HG03342 (cell line): ENCODE measurements around the gene LYPD6B.
A peak's percentile ranks its signal among the peaks of the same experiment; 100 is the strongest.

Experiments
- ATAC-seq: cut with Tn5 transposase; IDR thresholded peaks from one replicate; pipeline ENCODE4 v1.9.1; 2021; ENCODE audit warnings: mild to moderate bottlenecking, moderate library complexity; ENCODE audit not compliant: unreplicated experiment

Gene LYPD6B

GRCh38 chr2:149155988-149156387, 117.5 kb downstream of the LYPD6B start:
- ATAC-seq, result no peak

DNA sequence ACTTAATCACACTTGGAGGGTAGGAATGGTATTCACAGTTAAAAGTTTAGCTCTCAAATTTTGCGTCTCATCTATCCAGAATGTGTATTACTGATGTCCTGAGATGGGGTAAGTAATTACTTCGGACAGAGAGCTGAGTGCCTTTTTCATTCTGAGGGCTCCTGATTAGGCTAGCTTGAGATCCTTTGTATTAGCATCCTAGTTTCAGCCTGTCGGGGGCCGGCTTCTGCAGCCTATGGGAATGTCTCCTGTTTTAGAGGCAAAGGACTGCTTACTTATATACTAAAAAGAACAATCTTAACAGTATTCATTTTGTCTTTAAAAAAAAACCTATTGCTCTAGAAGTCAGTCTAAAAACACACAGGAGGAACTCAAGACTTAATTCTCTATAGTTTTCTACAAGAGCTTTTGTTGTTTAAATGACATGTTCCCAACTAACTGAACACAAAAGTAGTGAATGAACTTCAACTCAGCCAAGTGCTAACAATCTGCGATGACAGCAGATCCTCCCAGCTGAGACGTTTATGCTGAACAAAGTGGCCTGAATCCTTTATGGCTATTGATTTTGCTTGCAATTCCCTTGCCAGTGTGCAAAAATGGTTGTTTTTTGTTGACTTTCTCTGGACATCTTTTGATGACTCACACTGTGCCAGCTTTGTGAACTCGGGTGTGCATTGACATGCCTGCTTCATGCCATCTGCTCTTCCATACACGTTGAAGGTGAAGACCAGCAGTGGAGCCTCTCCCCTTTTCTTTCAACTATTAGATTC, 118.7 kb downstream of the LYPD6B start:
- no peak for ATAC-seq

DNA sequence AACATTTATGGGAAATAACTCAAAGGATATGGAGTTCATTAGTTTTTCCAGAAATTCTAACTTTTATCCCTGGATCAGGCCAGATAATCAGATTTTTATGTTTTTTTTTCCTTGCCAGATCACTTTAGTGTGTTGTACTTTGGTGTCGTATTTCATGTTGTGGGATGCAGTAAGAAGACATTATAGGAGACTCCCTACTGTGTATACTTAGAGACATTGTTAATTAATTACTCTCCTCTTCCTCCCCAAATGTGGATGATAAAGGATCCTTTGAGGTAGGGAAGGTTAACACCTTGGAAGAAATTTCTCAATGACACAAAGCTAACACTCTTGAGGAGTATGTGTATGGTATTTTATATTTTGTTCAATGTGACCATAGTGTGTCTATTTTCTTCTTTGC, 120.5 kb downstream of the LYPD6B start:
- no peak for ATAC-seq

- no peak for ATAC-seq
Observed at GRCh38 chr2:149160195-149160594, 121.7 kb downstream of the LYPD6B start.

DNA sequence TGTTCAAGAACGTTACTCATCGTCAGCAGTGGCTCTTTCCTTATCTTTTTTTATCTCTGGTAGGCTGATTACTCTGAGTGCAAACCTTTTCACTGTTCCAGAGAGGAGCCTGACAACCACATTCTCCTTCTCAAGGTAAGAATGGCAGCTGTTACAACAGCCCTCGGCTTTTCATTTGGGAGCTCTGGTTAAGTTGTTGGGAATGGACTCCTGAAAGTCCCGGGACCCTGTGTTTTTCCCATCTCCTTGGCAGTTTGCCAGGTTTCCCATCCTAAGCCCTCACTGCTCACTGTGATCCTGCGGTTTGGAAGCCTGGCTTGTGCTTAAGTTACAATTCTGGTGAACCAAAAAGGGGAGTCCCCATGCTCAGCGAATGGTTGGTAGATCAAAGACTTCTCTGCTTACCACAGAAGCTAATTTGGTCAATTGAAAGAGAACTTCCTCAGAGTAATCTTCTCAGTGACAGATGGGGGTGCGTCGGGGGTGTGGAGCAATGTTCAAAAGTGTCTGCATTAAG, 122.3 kb downstream of the LYPD6B start:
- ATAC-seq, result peak; percentile 99

DNA sequence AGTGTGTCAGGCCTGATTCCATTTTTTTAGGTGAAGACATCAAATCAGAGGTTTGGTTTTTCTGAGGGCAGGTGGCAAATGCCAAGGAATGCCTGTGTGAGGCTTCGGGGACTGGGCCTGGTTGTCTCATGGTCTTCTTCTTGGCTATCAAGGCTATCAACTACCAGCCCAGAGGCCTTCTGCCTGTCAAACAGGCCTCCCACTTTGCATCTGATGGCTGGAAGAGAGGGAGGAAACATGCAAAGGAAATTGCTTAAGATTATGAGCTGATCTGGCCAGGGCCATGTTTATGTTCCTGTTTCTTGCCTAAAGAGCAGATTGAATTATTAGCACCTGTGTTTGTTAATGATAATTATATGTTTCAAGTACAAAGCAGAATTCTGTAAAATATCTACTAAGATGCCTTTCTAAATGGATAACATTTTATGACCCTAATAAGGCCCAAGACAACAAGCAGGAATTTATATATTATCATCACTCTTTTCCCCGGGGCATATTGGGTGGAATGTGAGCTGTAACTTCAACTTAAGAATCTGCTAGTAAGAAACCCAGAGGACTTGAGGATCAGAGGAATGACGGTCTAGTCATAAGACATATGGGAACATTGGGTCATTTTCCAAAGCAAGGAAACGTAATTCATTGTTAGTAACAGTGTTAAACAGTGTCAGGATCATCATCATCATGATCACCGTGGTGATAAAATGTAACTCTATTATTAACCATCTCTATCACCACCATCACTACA, 123.2 kb downstream of the LYPD6B start:
- ATAC-seq, result no peak

DNA sequence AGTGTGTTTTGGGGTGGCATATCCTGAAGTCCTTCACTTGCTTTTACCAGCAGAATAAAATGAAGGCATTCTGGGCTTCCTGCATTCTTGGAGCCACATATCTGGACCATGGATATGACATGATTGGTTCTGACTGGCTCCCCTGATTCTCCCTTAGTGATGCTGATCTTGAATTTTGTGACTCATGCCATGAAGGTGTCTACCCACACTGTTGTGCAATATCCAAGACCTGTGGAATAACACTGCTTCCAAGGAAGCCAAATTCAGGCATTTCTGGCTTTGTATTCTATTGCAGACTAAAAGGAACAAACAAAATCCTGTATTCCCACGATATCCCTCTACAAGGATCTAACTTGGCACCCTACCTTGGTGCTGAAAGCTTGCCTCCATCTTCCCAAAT, 125.8 kb downstream of the LYPD6B start:
- no peak for ATAC-seq

DNA sequence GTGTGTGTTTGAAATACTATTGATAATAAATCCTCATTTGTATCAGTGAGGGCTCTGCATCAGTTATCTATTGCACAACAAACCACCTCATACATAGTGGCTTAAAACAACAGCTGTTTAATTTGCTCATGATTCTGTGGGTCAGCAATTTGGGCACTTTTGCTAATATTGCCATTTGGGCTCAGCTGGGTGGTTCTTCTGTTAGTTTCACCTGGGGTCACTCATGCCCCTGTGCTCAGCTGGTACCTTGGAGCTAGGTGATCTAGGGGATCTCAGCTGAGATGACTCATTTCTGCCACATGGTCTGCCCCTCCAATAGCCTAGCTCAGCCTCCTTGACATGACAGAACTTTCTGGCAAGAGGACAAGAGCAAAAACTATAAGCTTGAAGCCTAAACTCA, 126.3 kb downstream of the LYPD6B start:
- ATAC-seq, result no peak

DNA sequence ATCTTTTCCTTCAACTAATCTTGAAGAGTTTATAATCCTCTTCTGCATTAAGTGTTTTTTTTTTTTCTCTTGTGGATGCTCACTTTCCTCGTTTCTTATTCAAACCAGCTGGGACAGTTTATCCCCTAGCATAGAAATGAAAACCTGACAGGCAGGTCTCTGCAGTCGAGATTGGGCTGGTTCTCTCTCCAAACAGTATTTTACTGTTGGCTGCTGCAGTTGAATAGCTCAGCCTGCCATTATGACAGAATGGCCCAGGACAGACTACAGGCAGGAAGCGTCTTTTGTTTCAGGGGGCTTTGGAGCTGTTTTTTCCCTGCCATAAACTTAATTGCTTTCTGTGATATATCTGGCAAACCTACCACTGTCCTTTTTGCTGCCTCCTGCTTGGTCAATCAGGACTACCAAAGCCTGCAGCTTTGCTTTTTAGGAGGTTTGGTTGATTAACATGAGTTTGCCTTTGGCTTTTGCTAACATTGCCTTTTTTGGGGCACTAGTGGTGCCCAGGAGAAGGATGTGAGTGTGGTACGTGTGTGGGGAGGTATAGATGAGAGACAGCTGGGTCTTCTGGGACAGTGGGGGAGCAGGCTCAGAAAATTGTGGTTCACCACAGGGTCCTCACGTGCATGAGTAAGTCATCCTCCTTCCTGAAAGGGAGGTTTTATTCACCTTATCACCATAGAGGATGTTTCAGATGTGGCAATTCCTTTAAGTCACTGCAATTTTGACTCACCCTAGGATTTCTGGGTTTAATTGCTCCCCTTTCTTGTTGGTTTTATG, 128.7 kb downstream of the LYPD6B start:
- ATAC-seq, result peak; percentile 68

DNA sequence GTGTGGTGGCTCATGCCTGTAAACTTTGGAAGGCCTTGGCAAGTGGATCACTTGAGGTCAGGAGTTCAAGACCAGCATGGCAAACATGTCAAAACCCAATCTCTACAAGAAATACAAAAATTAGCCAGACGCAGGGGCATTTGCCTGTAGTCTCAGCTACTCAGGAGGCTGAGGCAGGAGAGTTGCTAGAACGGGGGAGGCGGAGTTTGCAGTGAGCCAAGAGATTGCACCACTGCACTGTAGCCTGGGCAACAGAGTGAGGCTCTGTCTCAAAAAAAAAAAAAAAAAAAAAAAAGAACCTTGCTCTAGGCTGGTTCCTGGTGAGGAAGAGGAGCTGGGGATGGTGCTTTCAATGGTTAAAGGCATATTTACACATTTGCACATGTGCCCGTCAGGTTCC, 129.4 kb downstream of the LYPD6B start:
- ATAC-seq, result no peak

DNA sequence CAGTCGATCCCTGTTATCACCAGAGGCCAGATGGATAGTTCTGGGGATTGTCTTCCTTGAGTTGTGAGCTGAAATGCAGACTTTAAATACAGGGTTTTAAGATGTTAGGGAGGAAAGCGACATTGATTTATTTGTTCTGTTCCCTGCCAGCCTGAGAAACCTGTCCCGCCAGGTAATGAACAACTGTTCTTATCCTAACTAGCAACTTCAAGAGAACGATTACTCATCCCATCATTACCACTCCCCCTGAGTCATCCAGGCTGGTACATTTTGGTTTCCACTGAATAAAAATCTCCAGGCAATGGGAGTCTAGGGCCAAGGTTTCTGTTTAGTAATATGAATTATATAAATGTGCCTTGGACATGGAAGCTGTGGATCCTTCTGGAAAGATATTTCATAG, 131.2 kb downstream of the LYPD6B start:
- ATAC-seq, result no peak

DNA sequence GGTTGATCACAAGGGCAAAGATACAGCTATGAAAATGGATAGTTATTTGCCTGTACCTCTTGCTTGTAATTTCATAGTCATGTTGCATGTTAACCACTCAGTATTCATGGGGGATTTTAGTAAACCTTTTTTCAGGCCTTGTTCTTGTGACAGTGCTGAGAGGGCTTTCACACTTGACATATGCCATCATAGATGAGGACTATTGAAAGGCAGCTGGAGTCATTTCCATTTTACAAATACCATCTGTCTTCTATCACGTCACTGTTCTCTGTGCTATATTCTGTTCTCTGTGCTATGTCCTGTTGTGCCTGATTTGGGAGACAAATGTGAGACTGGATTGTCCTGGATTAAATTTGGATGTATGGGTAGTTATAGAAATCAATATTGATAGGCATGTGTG, 131.7 kb downstream of the LYPD6B start:
- no peak for ATAC-seq

DNA sequence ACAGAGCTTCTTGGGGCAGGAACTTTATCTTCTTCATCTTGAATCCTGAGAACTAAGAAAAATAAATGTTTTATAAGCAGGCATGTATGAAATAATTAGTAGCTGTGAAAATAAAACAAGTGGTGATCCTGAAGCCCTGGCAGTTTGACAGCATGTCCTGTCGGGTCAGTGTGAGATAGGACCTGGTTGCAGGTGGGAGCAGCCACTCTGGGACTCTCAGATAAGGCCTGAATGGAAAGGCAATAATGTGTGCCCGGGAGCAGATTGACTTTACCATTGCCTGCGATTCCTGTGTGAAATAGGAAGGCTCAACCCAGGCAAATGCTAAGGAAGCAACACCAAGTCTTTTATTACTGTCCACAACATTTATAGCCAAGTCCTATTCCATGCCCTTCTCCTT, 132.4 kb downstream of the LYPD6B start:
- no peak for ATAC-seq

DNA sequence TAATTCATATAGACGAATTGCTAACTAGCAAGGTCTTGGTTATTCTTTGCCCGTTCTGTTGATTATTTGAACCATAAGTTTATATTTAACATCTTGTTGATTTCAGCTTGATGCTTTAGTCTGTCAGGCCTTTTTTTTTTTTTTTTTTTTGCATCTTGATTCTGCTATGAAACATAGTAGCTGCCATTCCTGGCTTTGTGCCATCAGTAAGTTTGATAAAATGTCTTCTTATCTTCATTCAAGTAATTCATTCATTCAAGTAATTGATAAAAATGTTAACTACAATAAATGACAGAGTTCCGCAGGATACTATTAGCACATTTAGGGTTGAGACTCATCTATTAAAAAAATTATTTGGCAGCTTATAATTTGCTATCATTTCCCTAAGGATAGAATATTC, 134.7 kb downstream of the LYPD6B start:
- ATAC-seq, result no peak

DNA sequence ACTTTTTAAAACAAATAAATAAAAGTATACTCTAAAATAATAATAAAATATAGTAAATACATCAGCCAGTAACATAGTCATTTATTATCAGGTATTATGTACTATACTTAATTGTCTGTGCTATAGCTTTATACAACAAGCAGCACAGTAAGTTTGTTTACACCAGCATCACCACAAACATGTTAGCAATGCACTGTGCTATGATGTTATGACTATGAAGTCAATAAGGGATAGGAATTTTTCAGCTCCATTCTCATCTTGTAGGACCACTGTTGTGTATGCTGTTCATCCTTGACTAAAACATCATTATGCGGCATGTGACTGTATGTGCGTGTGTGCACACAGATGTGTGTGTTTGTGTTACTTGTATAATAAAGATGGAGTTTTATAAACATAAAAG, 137.5 kb downstream of the LYPD6B start:
- ATAC-seq, result no peak

DNA sequence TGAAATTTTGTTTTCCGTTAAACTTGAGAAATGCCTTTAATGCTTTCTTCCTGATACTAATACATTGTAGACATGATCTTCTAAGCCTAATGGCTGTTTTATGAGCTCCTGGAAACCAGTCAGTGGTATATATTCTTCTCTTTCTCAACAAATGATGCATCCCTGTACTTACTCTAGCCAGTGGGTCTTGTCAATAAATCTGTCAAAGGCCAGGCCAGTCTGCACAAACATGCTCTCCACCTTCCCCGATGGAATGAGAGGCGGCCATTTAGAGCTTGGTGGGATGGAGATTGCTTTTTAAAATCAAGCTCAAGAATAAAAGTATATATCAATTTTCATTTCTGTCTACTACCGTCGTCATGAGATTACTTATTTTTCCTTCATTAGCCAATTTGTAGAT, 140.1 kb downstream of the LYPD6B start:
- ATAC-seq, result no peak

- ATAC-seq, result no peak
Observed at GRCh38 chr2:149180226-149180875, 141.9 kb downstream of the LYPD6B start.

DNA sequence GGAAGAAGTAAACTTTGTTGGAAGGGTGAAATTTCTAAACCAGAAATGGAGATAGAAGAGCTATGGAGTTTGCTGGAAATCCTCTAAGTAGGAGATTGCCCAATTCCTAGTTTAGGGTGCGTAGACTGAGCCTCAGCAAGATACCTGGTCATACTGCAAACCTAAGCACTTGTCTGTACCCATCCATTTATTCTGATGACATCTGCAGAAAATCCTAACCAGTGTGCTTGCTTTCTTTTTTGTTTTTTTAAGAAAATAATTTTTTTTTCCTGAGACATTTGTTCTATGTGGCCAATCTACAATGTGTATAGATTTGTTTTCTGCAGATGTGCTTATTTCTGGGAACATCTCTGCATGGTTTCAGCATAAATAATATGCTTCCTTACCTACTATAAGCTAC, 144.7 kb downstream of the LYPD6B start:
- no peak for ATAC-seq

DNA sequence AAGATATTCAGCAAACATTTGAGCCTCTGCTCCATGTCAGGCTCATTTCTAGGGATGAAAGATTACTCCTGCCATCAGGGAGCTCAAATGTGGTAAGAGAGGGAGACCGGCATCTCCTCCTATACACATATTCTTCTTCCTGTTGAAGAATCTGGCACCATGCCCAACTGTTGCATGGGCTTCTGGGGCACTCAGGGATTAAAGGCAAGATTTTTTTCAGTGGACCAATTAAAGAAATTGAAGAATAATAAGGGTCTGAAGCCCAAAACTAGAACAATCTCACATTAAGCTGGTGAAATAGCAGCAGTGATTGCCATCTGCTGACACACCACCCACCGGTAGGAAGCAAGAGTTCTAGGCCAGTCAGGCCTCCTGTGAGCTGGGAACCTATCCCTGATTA, 146.5 kb downstream of the LYPD6B start:
- ATAC-seq, result no peak

- ATAC-seq, result no peak
Observed at GRCh38 chr2:149185942-149186490, 147.5 kb downstream of the LYPD6B start.

GRCh38 chr2:149187057-149187456, 148.6 kb downstream of the LYPD6B start:
- no peak for ATAC-seq
